GM12892 (cell line): Measurements from ENCODE around the gene MYLK.
"Not testable (repeated sequence)": the region's sequence is repeated elsewhere in the genome, so short reads cannot be mapped to it uniquely, and the experiment has no call there.

Source experiments
- POLR2A ChIP-seq: IDR thresholded peaks from 2 replicates; pipeline ENCODE4 v1.6.1; 2011; ENCODE audit warnings: low read depth, low read length, control low read depth
- POLR2AphosphoS5 ChIP-seq: IDR thresholded peaks from 2 replicates; pipeline ENCODE4 v1.6.1; 2011; ENCODE audit warnings: low read depth, low read length, control low read depth

DNA sequence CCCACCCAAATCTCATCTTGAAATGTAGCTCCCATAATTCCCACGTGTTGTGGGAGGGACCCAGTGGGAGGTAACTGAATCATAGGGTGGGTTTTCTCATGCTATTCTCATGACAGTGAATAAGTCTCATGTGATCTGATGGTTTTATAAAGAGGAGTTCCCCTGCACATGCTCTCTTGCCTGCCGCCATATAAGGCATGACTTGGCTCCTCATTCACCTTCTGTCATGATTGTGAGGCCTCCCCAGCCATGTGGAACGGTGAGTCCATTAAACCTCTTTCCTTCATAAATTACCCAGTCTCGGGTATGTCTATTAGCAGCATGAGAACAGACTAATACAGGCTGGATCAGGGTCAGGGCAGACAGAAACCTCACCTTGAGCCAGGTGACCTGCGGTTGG lies 145.6 kb downstream of the MYLK start:
- not testable (repeated sequence) for TF ChIP-seq POLR2A, POLR2AphosphoS5
